ENCODE data around the gene EXOC4.
A peak's percentile ranks its signal among the peaks of the same experiment; 100 is the strongest.

The EXOC4 gene

GRCh38 chr7:133345690-133346421 is 93.0 kb downstream of the EXOC4 start:
- TF ChIP-seq CTCF (IDR thresholded peaks at IDR 0.05; ENCODE audit: low read depth, low read length), result no peak
- H3K4me3 ChIP-seq (replicated peaks in 1 of 2; ENCODE audit: low read depth in 2 of 2, low read length in 2 of 2), result no peak overlapping the region
- DNase-seq (ENCODE audit: low read depth in 2 of 2), result no peak

- no peak for DNase-seq (ENCODE audit: low read depth in 2 of 2)
- TF ChIP-seq CTCF (IDR thresholded peaks at IDR 0.05; ENCODE audit: low read depth, low read length), result no peak
- no peak overlapping the region for H3K4me3 ChIP-seq (replicated peaks in 1 of 2; ENCODE audit: low read depth in 2 of 2, low read length in 2 of 2)
Measured at GRCh38 chr7:133348250-133348649, 95.4 kb downstream of the EXOC4 start.

- no peak overlapping the region for H3K4me3 ChIP-seq (replicated peaks in 1 of 2; ENCODE audit: low read depth in 2 of 2, low read length in 2 of 2)
- no peak for TF ChIP-seq CTCF (IDR thresholded peaks at IDR 0.05; ENCODE audit: low read depth, low read length)
- no peak for DNase-seq (ENCODE audit: low read depth in 2 of 2)
Measured at GRCh38 chr7:133349101-133349500, 96.2 kb downstream of the EXOC4 start.

- no peak for DNase-seq (ENCODE audit: low read depth in 2 of 2)
- no peak for TF ChIP-seq CTCF (IDR thresholded peaks at IDR 0.05; ENCODE audit: low read depth, low read length)
- no peak overlapping the region for H3K4me3 ChIP-seq (replicated peaks in 1 of 2; ENCODE audit: low read depth in 2 of 2, low read length in 2 of 2)
Measured at GRCh38 chr7:133352430-133352829, 99.6 kb downstream of the EXOC4 start.

- no peak for DNase-seq (ENCODE audit: low read depth in 2 of 2)
- no peak for TF ChIP-seq CTCF (IDR thresholded peaks at IDR 0.05; ENCODE audit: low read depth, low read length)
- no peak overlapping the region for H3K4me3 ChIP-seq (replicated peaks in 1 of 2; ENCODE audit: low read depth in 2 of 2, low read length in 2 of 2)
Measured at GRCh38 chr7:133353775-133354174, 100.9 kb downstream of the EXOC4 start.

GRCh38 chr7:133354546-133355324 is 101.9 kb downstream of the EXOC4 start:
- no peak for TF ChIP-seq CTCF (IDR thresholded peaks at IDR 0.05; ENCODE audit: low read depth, low read length)
- DNase-seq (ENCODE audit: low read depth in 2 of 2), result peak; percentile 50 to 65
- H3K4me3 ChIP-seq (replicated peaks in 1 of 2; ENCODE audit: low read depth in 2 of 2, low read length in 2 of 2), result no peak overlapping the region

Measured in cardiac fibroblast (primary cell).